Trophoblast cell (in vitro differentiated cells and primary cell): ENCODE measurements around the gene CSF1.

ENCODE experiments used
- DNase-seq, 2 donors: peaks; one replicate each; pipeline ENCODE4 v3.0.0-alpha.2; 2016
- H2AFZ ChIP-seq: 2 replicates; pipeline ENCODE4 v1.6.1; 2013; ENCODE audit warnings: low read length, moderate library complexity, mild to moderate bottlenecking; ENCODE audit not compliant: insufficient read depth, poor library complexity
- H2AK5ac ChIP-seq: 2 replicates; pipeline ENCODE4 v1.6.1; 2013; ENCODE audit warnings: mild to moderate bottlenecking, low read length
- H2BK120ac ChIP-seq: 2 replicates; pipeline ENCODE4 v1.6.1; 2013; ENCODE audit warnings: low read length, mild to moderate bottlenecking, moderate library complexity; ENCODE audit not compliant: insufficient read depth, poor library complexity
- H2BK12ac ChIP-seq: 2 replicates; pipeline ENCODE4 v1.6.1; 2013; ENCODE audit warnings: mild to moderate bottlenecking, low read length, moderate library complexity
- H2BK5ac ChIP-seq: 2 replicates; pipeline ENCODE4 v1.6.1; 2013; ENCODE audit warnings: low read length, low read depth, moderate library complexity, mild to moderate bottlenecking; ENCODE audit not compliant: poor library complexity
- H3K14ac ChIP-seq: 2 replicates; pipeline ENCODE4 v1.6.1; 2013; ENCODE audit warnings: mild to moderate bottlenecking, low read length
- H3K18ac ChIP-seq: 2 replicates; pipeline ENCODE4 v1.6.1; 2013; ENCODE audit warnings: mild to moderate bottlenecking, low read length
- H3K23ac ChIP-seq: 2 replicates; pipeline ENCODE4 v1.6.1; 2013; ENCODE audit warnings: low read length
- H3K27ac ChIP-seq: 2 replicates; pipeline ENCODE4 v1.5.1; 2013; ENCODE audit warnings: low read depth, mild to moderate bottlenecking, inconsistent platforms, low read length, moderate library complexity
- H3K27me3 ChIP-seq: 2 replicates; pipeline ENCODE4 v1.6.1; 2013; ENCODE audit warnings: inconsistent platforms, mild to moderate bottlenecking, low read length, moderate library complexity; ENCODE audit not compliant: insufficient read depth
- H3K36me3 ChIP-seq, 2 experiments: 1 replicate in 1 of 2; 2 replicates in 1 of 2; pipeline ENCODE4 v1.6.1; 2013; ENCODE audit warnings: low read length in 2 of 2, mild to moderate bottlenecking in 2 of 2, moderate library complexity in 1 of 2; ENCODE audit not compliant: insufficient read depth in 2 of 2, control insufficient read depth in 1 of 2
- H3K4ac ChIP-seq: 2 replicates; pipeline ENCODE4 v1.6.1; 2013; ENCODE audit warnings: low read depth, mild to moderate bottlenecking, low read length, moderate library complexity
- H3K4me1 ChIP-seq, 2 experiments: 1 replicate in 1 of 2; 2 replicates in 1 of 2; pipeline ENCODE4 v1.6.1; 2013; ENCODE audit warnings: low read length in 2 of 2, mild to moderate bottlenecking in 2 of 2, moderate library complexity in 1 of 2; ENCODE audit not compliant: insufficient read depth in 2 of 2, control insufficient read depth in 1 of 2
- H3K4me2 ChIP-seq: 2 replicates; pipeline ENCODE4 v1.6.1; 2013; ENCODE audit warnings: inconsistent platforms, mild to moderate bottlenecking, low read length, moderate library complexity
- H3K4me3 ChIP-seq: 2 replicates; pipeline ENCODE4 v1.5.1; 2013; ENCODE audit warnings: mild to moderate bottlenecking, low read depth, low read length, inconsistent platforms
- H3K79me1 ChIP-seq: one replicate; pipeline ENCODE4 v1.6.1; 2013; ENCODE audit warnings: low read length
- H3K79me2 ChIP-seq: 2 replicates; pipeline ENCODE4 v1.6.1; 2013; ENCODE audit warnings: low read length, mild to moderate bottlenecking; ENCODE audit not compliant: control insufficient read depth, insufficient read depth, poor library complexity
- H3K9ac ChIP-seq: 2 replicates; pipeline ENCODE4 v1.6.1; 2013; ENCODE audit warnings: mild to moderate bottlenecking, low read length
- H3K9me3 ChIP-seq: 2 replicates; pipeline ENCODE4 v1.6.1; 2013; ENCODE audit warnings: low read depth, mild to moderate bottlenecking, control low read depth, inconsistent platforms, low read length; ENCODE audit not compliant: insufficient read depth
- H4K12ac ChIP-seq: 2 replicates; pipeline ENCODE4 v1.6.1; 2013; ENCODE audit warnings: low read depth, mild to moderate bottlenecking, low read length, moderate library complexity
- H4K8ac ChIP-seq: 2 replicates; pipeline ENCODE4 v1.6.1; 2013; ENCODE audit warnings: low read depth, mild to moderate bottlenecking, low read length, moderate library complexity
- H4K91ac ChIP-seq: one replicate; pipeline ENCODE4 v1.6.1; 2013; ENCODE audit warnings: low read depth, mild to moderate bottlenecking, low read length, moderate library complexity
- WGBS: extraction: QIAGEN DNeasy Blood & Tissue Kit; methylation state at CpG from one replicate; pipeline ENCODE4 v1.1.7; 2013; ENCODE audit warnings: missing lambda C conversion rate; ENCODE audit not compliant: insufficient read length, insufficient coverage; ENCODE audit errors: extremely low coverage; 5-methylcytosine and 5-hydroxymethylcytosine counted together

CSF1 gene

GRCh38 chr1:109913360-109913879 lies 2.8 kb downstream of the CSF1 start:
- no peak for DNase-seq
- Histone ChIP-seq H3K18ac (no peak overlapping the region), H2AFZ (no peak overlapping the region), H2BK5ac (no peak overlapping the region), H2AK5ac (no peak overlapping the region), H3K79me1 (peaks cover 19% of the 10 kb centered on the region), H3K4me2 (no peak overlapping the region), H3K4me1 (peaks cover 15 to 26% of the 10 kb centered on the region in 2 experiments), H3K14ac (no peak overlapping the region), H3K4me3 (no peak overlapping the region), H3K9me3 (peaks cover 4% of the 10 kb centered on the region), H4K12ac (no peak overlapping the region), H2BK120ac (no peak overlapping the region), H4K8ac (no peak overlapping the region), H3K27me3 (no peaks in the 10 kb centered on the region), H3K4ac (peak overlapping the region; percentile 10), H3K79me2 (peaks cover 20% of the 10 kb centered on the region), H3K27ac (no peak overlapping the region), H2BK12ac (no peak overlapping the region), H3K23ac (no peak overlapping the region), H3K36me3 (peaks cover 21 to 44% of the 10 kb centered on the region in 2 experiments), H3K9ac (no peak overlapping the region), H4K91ac (no peak overlapping the region)
- WGBS: no CpG with 5 or more reads among the region's 1 CpG

GRCh38 chr1:109914587-109915240 lies 4.1 kb downstream of the CSF1 start:
- Histone ChIP-seq H3K9ac (no peak overlapping the region), H2BK5ac (no peak overlapping the region), H3K4me1 (peaks cover 15 to 28% of the 10 kb centered on the region in 2 experiments), H3K27me3 (no peaks in the 10 kb centered on the region), H4K8ac (no peak overlapping the region), H2AFZ (no peak overlapping the region), H3K18ac (no peak overlapping the region), H3K4ac (peak overlapping the region; percentile 24), H2BK120ac (no peak overlapping the region), H3K79me2 (peaks cover 20% of the 10 kb centered on the region), H3K14ac (no peak overlapping the region), H3K23ac (no peak overlapping the region), H3K4me3 (no peak overlapping the region), H3K4me2 (no peak overlapping the region), H2BK12ac (no peak overlapping the region), H3K79me1 (peaks cover 19% of the 10 kb centered on the region), H3K36me3 (peaks cover 32 to 55% of the 10 kb centered on the region in 2 experiments), H3K27ac (no peak overlapping the region), H4K12ac (no peak overlapping the region), H4K91ac (no peak overlapping the region), H2AK5ac (peak overlapping the region; percentile 5), H3K9me3 (peaks cover 6% of the 10 kb centered on the region)
- DNase-seq: no peak
- no CpG with 5 or more reads among the region's 6 CpGs for WGBS

GRCh38 chr1:109917051-109917767 lies 6.6 kb downstream of the CSF1 start:
- Histone ChIP-seq H2AK5ac (no peak overlapping the region), H2BK120ac (no peak overlapping the region), H2BK12ac (peak overlapping the region; percentile 15), H3K4me3 (no peak overlapping the region), H2AFZ (no peak overlapping the region), H3K9ac (no peak overlapping the region), H3K4me1 (peaks cover 7 to 15% of the 10 kb centered on the region in 2 experiments), H3K14ac (no peak overlapping the region), H2BK5ac (no peak overlapping the region), H3K9me3 (peaks cover 6% of the 10 kb centered on the region), H3K79me1 (peaks cover 5% of the 10 kb centered on the region), H4K91ac (no peak overlapping the region), H3K4me2 (no peak overlapping the region), H3K79me2 (peaks cover 6% of the 10 kb centered on the region), H4K12ac (no peak overlapping the region), H4K8ac (no peak overlapping the region), H3K36me3 (peaks cover 51 to 79% of the 10 kb centered on the region in 2 experiments), H3K18ac (no peak overlapping the region), H3K23ac (no peak overlapping the region), H3K27ac (no peak overlapping the region), H3K27me3 (no peaks in the 10 kb centered on the region), H3K4ac (no peak overlapping the region)
- DNase-seq: no peak
- WGBS: no CpG with 5 or more reads among the region's 9 CpGs

GRCh38 chr1:109917768-109918606 lies 7.3 kb downstream of the CSF1 start:
- Histone ChIP-seq H3K27me3 (no peaks in the 10 kb centered on the region), H2BK120ac (no peak overlapping the region), H4K8ac (no peak overlapping the region), H3K9ac (no peak overlapping the region), H3K4ac (no peak overlapping the region), H3K27ac (no peak overlapping the region), H2BK12ac (no peak overlapping the region), H4K91ac (no peak overlapping the region), H3K4me3 (no peak overlapping the region), H2BK5ac (no peak overlapping the region), H3K9me3 (peaks cover 6% of the 10 kb centered on the region), H3K18ac (no peak overlapping the region), H3K79me2 (peaks cover 4% of the 10 kb centered on the region), H2AFZ (no peak overlapping the region), H3K23ac (no peak overlapping the region), H3K79me1 (no peaks in the 10 kb centered on the region), H2AK5ac (no peak overlapping the region), H3K4me1 (peaks cover 0 to 7% of the 10 kb centered on the region in 2 experiments), H4K12ac (no peak overlapping the region), H3K4me2 (no peak overlapping the region), H3K14ac (no peak overlapping the region), H3K36me3 (peaks cover 59 to 84% of the 10 kb centered on the region in 2 experiments)
- DNase-seq: no peak
- no CpG with 5 or more reads among the region's 6 CpGs for WGBS
